K562 (cell line): ENCODE data around the gene AHCYL1. TPM values are rescaled to one million over a fixed set of nuclear protein-coding genes. Genes with fewer than 3 reads are reported as not detected.

ENCODE experiments used
- ARID4B ChIP-seq: sonication (generic); formaldehyde crosslinking; IDR thresholded peaks from 2 replicates; pipeline ENCODE4 v1.8.0; 2022; ENCODE audit warnings: mild to moderate bottlenecking, missing genetic modification reagents
- C11orf30 ChIP-seq: fragments of 450-650 bp; IDR thresholded peaks from 2 replicates; pipeline ENCODE4 v1.6.1; 2016; ENCODE audit warnings: low read depth, mild to moderate bottlenecking
- CREB1 ChIP-seq, 2 experiments: sonication (generic) in 1 of 2; formaldehyde crosslinking in 1 of 2; IDR thresholded peaks; 2 replicates each; pipeline versions ENCODE4 v1.6.1 to v1.8.0; 2012 to 2022; ENCODE audit warnings: inconsistent platforms in 1 of 2, mild to moderate bottlenecking in 1 of 2, missing genetic modification reagents in 1 of 2, moderate library complexity in 1 of 2
- CREBBP ChIP-seq: IDR thresholded peaks from one replicate; pipeline ENCODE4 v1.6.1; 2012; ENCODE audit warnings: low read depth, mild to moderate bottlenecking, control low read depth, inconsistent platforms, low read length
- EP300 ChIP-seq: IDR thresholded peaks from 2 replicates; pipeline ENCODE4 v1.6.1; 2012; ENCODE audit warnings: low read length, improper control_type of control experiment
- GATAD2A ChIP-seq: fragments of 450-650 bp; IDR thresholded peaks from 2 replicates; pipeline ENCODE4 v1.6.1; 2017
- MBD2 ChIP-seq: sonication (generic); IDR thresholded peaks from 2 replicates; pipeline ENCODE4 v1.6.1; 2016; ENCODE audit warnings: low read depth, borderline replicate concordance
- NFIC ChIP-seq: fragments of 450-650 bp; IDR thresholded peaks from 2 replicates; pipeline ENCODE4 v1.6.1; 2017; ENCODE audit warnings: mild to moderate bottlenecking, inconsistent platforms
- NR2C2 ChIP-seq, 2 experiments: fragments of 200-800 bp in 1 of 2; sonication (Bioruptor generic) in 1 of 2; sonication (generic) in 1 of 2; formaldehyde crosslinking in 1 of 2; IDR thresholded peaks; 2 replicates each; pipeline versions ENCODE4 v1.6.1 to v1.8.0; 2016 to 2022; ENCODE audit warnings: mild to moderate bottlenecking in 1 of 2, missing compliant biosample characterization in 1 of 2, missing genetic modification characterization in 1 of 2, missing genetic modification reagents in 1 of 2
- PRMT5 ChIP-seq: sonication (generic); formaldehyde crosslinking; IDR thresholded peaks from 2 replicates; pipeline ENCODE4 v1.5.0; 2020; ENCODE audit warnings: missing genetic modification reagents
- SLC30A9 ChIP-seq: fragments of 250-450 bp; sonication (Bioruptor Pico); IDR thresholded peaks from 2 replicates; pipeline ENCODE4 v1.8.0; 2022; ENCODE audit warnings: mild to moderate bottlenecking, moderate library complexity
- TFAP4 ChIP-seq: sonication (generic); formaldehyde crosslinking; IDR thresholded peaks from 2 replicates; pipeline ENCODE4 v1.8.0; 2022; ENCODE audit warnings: missing genetic modification reagents, mild to moderate bottlenecking, moderate library complexity, borderline replicate concordance
- ZNF589 ChIP-seq: fragments of 200-800 bp; sonication (Bioruptor generic); IDR thresholded peaks from 2 replicates; pipeline ENCODE4 v1.6.1; 2016; ENCODE audit warnings: low read depth, missing genetic modification characterization, missing compliant biosample characterization
- polyA plus RNA-seq, 8 experiments: library from polyadenylated mRNA; depleted of rRNA in 4 of 8; stranded (reverse) in 5 of 8; unstranded in 3 of 8; fragments of >200 nt; fragmentation: Nextera tagmentation in 2 of 8; fragmentation: Illumina TruSeq in 1 of 8; extraction: Ambion mirVana in 2 of 8; extraction: Trizol in 1 of 8; gene quantifications; 2 replicates each; pipeline versions ENCODE4 v1.2.1 to v1.2.3, GENCODE V29; 2011 to 2014; ENCODE audit warnings: inconsistent platforms in 1 of 8, missing spikeins in 1 of 8
- total RNA-seq, 7 experiments: library from RNA; depleted of rRNA in 6 of 7; stranded (reverse); fragments of >200 nt in 6 of 7; fragmentation: Illumina TruSeq in 2 of 7; extraction: Trizol in 2 of 7; gene quantifications; 2 replicates each; pipeline versions ENCODE4 v1.2.1 to v1.2.3, GENCODE V29; 2011 to 2021; ENCODE audit warnings: low replicate concordance in 1 of 7
- TF ChIP-seq, protein P1 (sequence below): fragments of 250-450 bp; sonication (Bioruptor Pico); IDR thresholded peaks from 2 replicates; pipeline ENCODE4 v1.9.0; 2021; ENCODE audit warnings: mild to moderate bottlenecking, inconsistent platforms
- TF ChIP-seq, protein P2 (sequence below): sonication (generic); formaldehyde crosslinking; IDR thresholded peaks from 2 replicates; pipeline ENCODE4 v1.9.0; 2022; ENCODE audit warnings: mild to moderate bottlenecking, missing genetic modification reagents
- TF ChIP-seq, protein P3 (sequence below): sonication (generic); IDR thresholded peaks from 2 replicates; pipeline ENCODE4 v1.6.1; 2016
- TF ChIP-seq, protein P4 (sequence below): fragments of 250-450 bp; sonication (Bioruptor Pico); IDR thresholded peaks from 2 replicates; pipeline ENCODE4 v1.8.0; 2021; ENCODE audit warnings: borderline replicate concordance, mild to moderate bottlenecking, moderate library complexity; ENCODE audit not compliant: poor library complexity, severe bottlenecking

AHCYL1 gene
- total and polyA plus RNA-seq, 9 of the 15 experiments (the other 6 are each of a cell fraction or from before 2014, with no cell fraction given): 27.3 to 118 (median 44.5) TPM

DNA sequence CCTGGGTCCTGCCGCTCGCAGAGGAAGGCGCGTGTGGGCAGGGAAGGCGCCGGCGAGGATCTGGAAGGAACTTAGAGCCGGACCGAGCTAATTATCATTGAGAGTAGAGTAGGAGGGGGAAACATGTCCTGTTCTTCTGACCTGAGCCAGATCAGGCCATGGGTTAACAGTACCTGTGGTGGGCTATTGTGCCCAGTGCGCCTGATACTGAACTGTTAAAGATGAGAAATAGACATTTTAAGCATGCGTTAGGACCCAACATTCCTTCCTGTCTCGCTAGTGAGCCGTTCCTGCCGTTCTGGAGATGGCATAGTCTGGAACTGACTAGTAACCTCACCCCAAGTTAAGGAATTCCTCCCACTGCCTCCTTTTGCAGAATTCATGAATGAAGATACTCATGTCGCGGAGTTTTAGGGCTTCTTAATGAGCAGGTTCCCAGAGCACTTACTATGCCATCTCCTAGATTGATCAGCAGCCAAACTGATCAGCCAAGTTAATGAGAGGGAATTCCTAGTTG is 50.7 kb downstream of the AHCYL1 start (continued):
- TF ChIP-seq ARID4B (peak; percentile 3; the same call in 1 of the 2 replicates), NR2C2 (CRISPR knock-in tag; IDR thresholded peaks at IDR 0.05) (0 out of 2 replicates have a peak, but pooled peaks have one; percentile 57), NR2C2 (tag; IDR thresholded peaks at IDR 0.05) (no peak), NFIC (no peak), PRMT5 (no peak), ZNF589 (no peak), MBD2 (no peak), GATAD2A (no peak), SLC30A9 (CRISPR knock-in tag) (no peak), EP300 (no peak), C11orf30 (no peak), TFAP4 (peak; percentile 21; the same call in 1 of the 2 replicates), CREB1 (IDR thresholded peaks at IDR 0.05) (no peak), CREB1 (CRISPR knock-in tag; IDR thresholded peaks at IDR 0.05) (no peak), CREBBP (no peak)
- TF ChIP-seq, protein P1, sequence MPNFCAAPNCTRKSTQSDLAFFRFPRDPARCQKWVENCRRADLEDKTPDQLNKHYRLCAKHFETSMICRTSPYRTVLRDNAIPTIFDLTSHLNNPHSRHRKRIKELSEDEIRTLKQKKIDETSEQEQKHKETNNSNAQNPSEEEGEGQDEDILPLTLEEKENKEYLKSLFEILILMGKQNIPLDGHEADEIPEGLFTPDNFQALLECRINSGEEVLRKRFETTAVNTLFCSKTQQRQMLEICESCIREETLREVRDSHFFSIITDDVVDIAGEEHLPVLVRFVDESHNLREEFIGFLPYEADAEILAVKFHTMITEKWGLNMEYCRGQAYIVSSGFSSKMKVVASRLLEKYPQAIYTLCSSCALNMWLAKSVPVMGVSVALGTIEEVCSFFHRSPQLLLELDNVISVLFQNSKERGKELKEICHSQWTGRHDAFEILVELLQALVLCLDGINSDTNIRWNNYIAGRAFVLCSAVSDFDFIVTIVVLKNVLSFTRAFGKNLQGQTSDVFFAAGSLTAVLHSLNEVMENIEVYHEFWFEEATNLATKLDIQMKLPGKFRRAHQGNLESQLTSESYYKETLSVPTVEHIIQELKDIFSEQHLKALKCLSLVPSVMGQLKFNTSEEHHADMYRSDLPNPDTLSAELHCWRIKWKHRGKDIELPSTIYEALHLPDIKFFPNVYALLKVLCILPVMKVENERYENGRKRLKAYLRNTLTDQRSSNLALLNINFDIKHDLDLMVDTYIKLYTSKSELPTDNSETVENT (CRISPR knock-in tag): no peak
- TF ChIP-seq, protein P2, sequence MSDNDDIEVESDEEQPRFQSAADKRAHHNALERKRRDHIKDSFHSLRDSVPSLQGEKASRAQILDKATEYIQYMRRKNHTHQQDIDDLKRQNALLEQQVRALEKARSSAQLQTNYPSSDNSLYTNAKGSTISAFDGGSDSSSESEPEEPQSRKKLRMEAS: peak; percentile 81
- TF ChIP-seq, protein P3, sequence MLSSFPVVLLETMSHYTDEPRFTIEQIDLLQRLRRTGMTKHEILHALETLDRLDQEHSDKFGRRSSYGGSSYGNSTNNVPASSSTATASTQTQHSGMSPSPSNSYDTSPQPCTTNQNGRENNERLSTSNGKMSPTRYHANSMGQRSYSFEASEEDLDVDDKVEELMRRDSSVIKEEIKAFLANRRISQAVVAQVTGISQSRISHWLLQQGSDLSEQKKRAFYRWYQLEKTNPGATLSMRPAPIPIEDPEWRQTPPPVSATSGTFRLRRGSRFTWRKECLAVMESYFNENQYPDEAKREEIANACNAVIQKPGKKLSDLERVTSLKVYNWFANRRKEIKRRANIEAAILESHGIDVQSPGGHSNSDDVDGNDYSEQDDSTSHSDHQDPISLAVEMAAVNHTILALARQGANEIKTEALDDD: peak; percentile 52; the same call in 1 of the 2 replicates
- TF ChIP-seq, protein P4, sequence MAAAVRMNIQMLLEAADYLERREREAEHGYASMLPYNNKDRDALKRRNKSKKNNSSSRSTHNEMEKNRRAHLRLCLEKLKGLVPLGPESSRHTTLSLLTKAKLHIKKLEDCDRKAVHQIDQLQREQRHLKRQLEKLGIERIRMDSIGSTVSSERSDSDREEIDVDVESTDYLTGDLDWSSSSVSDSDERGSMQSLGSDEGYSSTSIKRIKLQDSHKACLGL: no peak
